GM19099 (cell line): ENCODE data around the gene RNF34.
A peak's percentile ranks its signal among the peaks of the same experiment; 100 is the strongest.

Experiments used
- POLR2A ChIP-seq: IDR thresholded peaks from 3 replicates; pipeline ENCODE4 v1.6.1; 2011; ENCODE audit warnings: low read depth; ENCODE audit not compliant: insufficient read length; ENCODE audit errors: extremely low read depth

RNF34 gene

DNA sequence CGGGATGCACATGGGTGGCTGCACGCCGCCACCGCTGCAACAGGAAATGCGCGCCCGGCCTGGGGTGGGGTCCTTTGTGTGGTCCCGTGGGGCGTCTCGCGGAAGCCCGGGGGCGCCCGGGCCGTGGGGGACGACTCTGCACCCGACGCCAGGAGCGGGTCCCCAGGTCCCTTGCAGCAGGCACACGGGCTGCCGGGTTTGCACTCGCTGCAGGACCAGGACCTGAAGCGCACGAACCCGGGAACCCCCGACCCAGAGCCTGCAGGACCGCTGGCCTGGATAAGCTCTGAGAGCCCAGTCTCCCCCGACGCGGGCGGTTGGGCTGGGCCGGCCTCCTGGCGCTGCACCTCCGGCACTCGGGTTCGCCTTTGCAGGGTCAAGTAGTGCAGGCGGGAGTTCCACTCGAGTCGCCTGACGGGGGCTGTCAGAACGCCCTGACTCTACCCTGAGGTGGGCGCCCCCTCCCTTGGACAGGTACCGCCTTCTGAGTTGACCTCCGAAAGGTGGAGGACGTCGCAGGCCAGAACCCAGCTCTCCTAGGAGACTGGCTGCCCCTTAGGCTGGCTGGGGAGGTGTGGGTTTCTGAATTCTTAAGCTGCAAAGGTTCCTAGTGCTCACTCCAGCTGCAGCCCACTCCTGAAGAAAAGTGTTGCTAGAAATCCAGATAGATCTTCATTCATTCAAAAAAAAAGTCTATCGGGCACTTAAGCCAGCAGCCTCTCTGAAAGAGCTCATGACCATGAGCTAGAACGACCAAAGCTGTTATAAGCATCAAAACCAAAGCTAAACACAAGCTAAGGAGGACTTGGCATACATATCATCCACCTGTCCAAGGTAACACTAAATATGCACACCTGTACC, 68.0 kb downstream of the RNF34 start:
- TF ChIP-seq POLR2A, result peak; percentile 35

DNA sequence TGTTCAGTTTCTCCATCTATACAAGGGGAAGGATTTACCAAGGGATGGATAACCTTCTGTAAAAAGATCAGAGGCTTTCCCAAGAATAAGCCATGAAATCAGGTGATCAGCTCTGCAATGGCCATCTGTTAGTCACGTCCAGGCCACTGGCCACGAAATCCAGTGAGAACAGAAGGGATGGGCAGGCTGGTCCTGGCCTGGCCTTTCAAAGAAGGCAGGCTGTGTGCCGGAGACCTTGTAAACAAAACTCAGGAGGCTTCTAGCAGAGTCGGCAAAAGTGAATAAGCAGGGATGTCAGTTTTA, 68.5 kb downstream of the RNF34 start:
- no peak for TF ChIP-seq POLR2A

DNA sequence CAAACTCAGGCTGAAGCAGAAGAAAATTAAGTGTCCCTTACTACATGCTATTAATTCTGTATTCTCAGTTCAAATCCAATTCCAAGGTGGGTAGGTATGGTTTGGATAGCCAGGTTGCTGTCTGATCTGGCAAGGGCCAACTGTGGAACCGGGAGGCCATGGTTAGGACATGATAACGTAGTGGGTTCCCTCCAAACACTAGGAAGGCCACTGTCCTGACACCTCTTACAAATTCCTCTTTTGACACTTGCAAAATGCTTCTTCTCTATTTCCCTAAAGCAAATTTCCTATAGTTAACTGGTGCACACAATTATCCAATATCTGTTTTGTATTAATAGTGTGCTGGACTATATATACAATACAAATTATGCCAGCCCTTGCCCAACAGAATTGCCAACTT, 70.8 kb downstream of the RNF34 start:
- no peak for TF ChIP-seq POLR2A

DNA sequence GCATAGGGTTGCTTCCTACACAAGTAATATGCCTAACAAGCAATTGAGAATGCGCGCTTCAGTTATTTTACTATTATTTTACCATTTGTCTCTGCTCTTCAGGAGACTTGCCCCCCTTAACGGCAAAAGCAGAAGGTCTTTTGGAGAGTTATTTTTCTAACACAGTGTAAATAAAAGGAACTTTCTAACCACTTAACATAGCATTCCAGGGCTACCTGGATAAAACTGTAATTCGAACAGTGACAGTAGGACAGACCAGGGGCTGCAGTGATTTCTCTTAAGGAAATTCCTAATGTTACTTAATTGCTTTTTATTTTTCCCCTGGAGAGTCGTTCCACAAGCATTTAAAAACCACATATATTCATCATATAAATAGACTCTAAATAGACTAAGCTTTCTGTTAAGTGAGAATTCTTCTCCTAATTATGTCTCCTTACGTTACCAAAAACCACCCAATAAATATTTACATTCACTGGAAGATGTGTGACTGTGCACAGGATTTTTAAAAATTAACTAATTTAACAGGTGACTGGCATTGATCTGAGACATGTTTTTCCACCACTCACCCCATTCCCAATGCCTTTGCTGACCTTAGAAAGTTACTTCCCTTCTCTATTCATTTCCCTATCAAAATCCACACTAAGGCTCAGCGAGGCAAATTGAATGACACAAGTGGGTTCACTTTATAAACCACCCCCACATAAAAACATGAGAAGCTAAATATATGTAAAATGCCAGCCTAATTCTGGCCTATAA, 72.4 kb downstream of the RNF34 start:
- TF ChIP-seq POLR2A, result no peak
